Activated naive CD8-positive, alpha-beta T cell (primary cell): ENCODE measurements around the gene CARMIL3.
A peak's percentile ranks its signal among the peaks of the same experiment; 100 is the strongest.
"Not testable (repeated sequence)": the region's sequence is repeated elsewhere in the genome, so short reads cannot be mapped to it uniquely, and the experiment has no call there.

Experiments
- H3K27ac Mint-ChIP-seq: one replicate; pipeline ENCODE4 v1.8.0; 2021; ENCODE audit warnings: mixed read lengths
- H3K27me3 Mint-ChIP-seq: one replicate; pipeline ENCODE4 v1.8.0; 2021; ENCODE audit warnings: mixed read lengths
- H3K36me3 Mint-ChIP-seq: one replicate; pipeline ENCODE4 v1.8.0; 2021; ENCODE audit warnings: mixed read lengths
- H3K4me1 Mint-ChIP-seq: one replicate; pipeline ENCODE4 v1.8.0; 2021; ENCODE audit warnings: low read depth, mixed read lengths
- H3K4me3 Mint-ChIP-seq: one replicate; pipeline ENCODE4 v1.8.0; 2021; ENCODE audit warnings: mild to moderate bottlenecking, mixed read lengths
- H3K9me3 Mint-ChIP-seq: one replicate; pipeline ENCODE4 v1.8.0; 2021; ENCODE audit warnings: low read depth, mixed read lengths

The CARMIL3 gene

DNA sequence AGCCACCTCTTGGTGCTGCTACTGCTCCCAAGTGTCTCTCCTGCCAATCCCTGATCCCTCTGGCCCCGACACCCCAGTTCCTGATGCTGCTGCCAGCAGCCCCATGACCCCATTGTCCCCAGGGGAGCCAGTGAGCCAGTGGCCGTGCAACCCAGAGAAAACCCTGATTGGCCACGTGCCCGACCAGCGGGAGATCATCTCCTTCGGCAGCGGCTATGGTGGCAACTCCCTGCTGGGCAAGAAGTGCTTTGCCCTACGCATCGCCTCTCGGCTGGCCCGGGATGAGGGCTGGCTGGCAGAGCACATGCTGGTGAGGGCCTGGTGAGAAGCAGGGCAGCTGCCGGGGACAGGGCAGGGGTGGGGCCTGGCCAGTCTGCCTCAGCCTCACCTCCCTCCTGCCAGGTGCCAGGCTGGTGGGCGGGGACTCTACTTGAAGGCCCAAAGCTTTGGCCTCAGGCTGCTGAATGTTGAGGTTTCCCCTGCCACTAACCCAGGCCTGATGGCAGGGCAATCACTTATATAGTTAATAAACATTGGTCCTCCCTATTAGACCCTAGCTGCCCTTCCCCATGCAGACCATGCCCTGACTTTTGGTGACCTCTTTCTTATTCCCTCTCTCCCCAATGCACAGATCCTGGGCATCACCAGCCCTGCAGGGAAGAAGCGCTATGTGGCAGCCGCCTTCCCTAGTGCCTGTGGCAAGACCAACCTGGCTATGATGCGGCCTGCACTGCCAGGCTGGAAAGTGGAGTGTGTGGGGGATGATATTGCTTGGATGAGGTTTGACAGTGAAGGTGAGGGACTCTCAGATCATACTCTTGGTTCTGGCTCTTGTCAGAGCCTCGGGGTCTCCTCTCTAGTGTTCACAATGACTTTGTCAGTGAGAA, 47.4 kb downstream of the CARMIL3 start:
- no peak overlapping the region for H3K27ac Mint-ChIP-seq
- H3K9me3 Mint-ChIP-seq: no peaks in the 10 kb centered on the region
- no peak overlapping the region for H3K4me3 Mint-ChIP-seq
- H3K36me3 Mint-ChIP-seq: peaks cover 10% of the 10 kb centered on the region
- no peaks in the 10 kb centered on the region for H3K27me3 Mint-ChIP-seq
- peaks cover 13% of the 10 kb centered on the region for H3K4me1 Mint-ChIP-seq

GRCh38 chr14:24100197-24100981, 48.6 kb downstream of the CARMIL3 start:
- Mint-ChIP-seq H3K4me3 (no peak overlapping the region), H3K27ac (no peak overlapping the region), H3K36me3 (peaks cover 12% of the 10 kb centered on the region)

DNA sequence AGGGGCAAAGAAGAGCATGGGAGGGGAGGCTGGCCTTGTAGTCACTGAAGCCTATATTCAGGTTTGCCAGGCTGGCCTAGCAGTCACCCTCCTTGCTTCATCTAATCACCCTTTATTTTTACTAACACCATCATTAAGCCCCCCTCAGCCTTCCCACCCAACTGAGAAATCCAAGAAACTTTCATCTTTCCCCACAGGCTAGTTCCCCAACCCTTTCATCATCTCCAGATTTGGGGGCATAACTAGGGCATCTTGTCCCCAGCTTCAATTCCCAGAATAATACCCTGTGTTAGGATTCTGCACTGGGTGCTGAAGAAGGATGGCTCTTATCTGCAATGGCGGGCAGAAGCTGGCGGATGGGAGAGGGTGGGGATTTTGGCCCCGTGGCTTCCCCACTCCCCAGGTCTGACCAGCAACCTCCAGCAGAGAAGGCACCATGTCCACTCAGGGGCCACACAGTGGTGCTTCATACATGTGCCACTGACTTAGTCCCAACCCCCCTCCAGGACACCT, 49.2 kb downstream of the CARMIL3 start:
- Mint-ChIP-seq H3K27ac (no peak overlapping the region), H3K27me3 (no peaks in the 10 kb centered on the region), H3K9me3 (no peaks in the 10 kb centered on the region), H3K36me3 (peaks cover 9% of the 10 kb centered on the region), H3K4me3 (no peak overlapping the region), H3K4me1 (peaks cover 4% of the 10 kb centered on the region)

More at GRCh38 chr14:24100197-24100981, 48.6 kb downstream of the CARMIL3 start:
- Mint-ChIP-seq H3K27me3 (no peaks in the 10 kb centered on the region), H3K9me3 (no peaks in the 10 kb centered on the region), H3K4me1 (peaks cover 9% of the 10 kb centered on the region)

GRCh38 chr14:24102357-24103048, 50.7 kb downstream of the CARMIL3 start:
- no peak overlapping the region for H3K4me3 Mint-ChIP-seq
- H3K9me3 Mint-ChIP-seq: no peaks in the 10 kb centered on the region
- H3K36me3 Mint-ChIP-seq: peaks cover 9% of the 10 kb centered on the region
- H3K27ac Mint-ChIP-seq: no peak overlapping the region
- H3K4me1 Mint-ChIP-seq: peaks cover 1% of the 10 kb centered on the region
- H3K27me3 Mint-ChIP-seq: no peaks in the 10 kb centered on the region

DNA sequence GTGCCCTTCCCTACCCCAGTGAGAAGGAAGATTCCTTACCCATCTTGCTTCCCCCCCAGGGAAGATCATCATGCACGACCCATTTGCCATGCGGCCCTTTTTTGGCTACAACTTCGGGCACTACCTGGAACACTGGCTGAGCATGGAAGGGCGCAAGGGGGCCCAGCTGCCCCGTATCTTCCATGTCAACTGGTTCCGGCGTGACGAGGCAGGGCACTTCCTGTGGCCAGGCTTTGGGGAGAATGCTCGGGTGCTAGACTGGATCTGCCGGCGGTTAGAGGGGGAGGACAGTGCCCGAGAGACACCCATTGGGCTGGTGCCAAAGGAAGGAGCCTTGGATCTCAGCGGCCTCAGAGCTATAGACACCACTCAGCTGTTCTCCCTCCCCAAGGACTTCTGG, 51.6 kb downstream of the CARMIL3 start:
- peaks cover 9% of the 10 kb centered on the region for H3K36me3 Mint-ChIP-seq
- H3K4me3 Mint-ChIP-seq: no peak overlapping the region
- peaks cover 4% of the 10 kb centered on the region for H3K4me1 Mint-ChIP-seq
- no peaks in the 10 kb centered on the region for H3K9me3 Mint-ChIP-seq
- H3K27ac Mint-ChIP-seq: no peak overlapping the region
- no peaks in the 10 kb centered on the region for H3K27me3 Mint-ChIP-seq

DNA sequence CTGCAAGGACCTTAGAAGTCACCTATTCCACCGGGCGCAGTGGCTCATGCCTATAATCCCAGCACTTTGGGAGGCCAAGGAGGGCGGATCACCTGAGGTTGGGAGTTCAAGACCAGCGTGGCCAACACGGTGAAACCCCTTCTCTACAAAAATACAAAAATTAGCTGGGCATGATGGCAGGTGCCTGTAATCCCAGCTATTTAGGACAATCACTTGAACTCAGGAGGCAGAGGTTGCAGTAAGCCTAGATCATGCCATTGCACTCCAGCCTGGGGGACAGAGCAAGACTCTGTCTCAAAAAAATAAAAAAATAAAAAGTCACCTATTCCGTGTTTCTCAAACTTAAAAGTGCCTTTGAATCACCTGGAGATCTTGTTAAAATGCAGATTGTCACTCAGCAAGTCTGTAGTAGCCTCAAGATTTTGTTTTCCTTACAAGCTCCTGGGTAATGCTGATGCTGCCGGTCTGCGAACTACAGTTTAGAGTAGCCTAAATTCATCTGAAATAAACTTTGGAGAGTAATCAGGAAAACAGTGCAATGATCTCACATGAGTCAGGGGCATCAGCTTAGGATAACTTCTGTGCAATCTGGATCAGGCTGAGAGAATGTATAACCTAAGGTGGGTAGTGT, 53.9 kb downstream of the CARMIL3 start:
- Mint-ChIP-seq H3K27ac (peak overlapping the region; percentile 22), H3K4me1 (peaks cover 15% of the 10 kb centered on the region)
- not testable (repeated sequence) for H3K9me3 Mint-ChIP-seq, H3K4me3 Mint-ChIP-seq, H3K36me3 Mint-ChIP-seq, H3K27me3 Mint-ChIP-seq

GRCh38 chr14:24106672-24107271, 55.0 kb downstream of the CARMIL3 start:
- Mint-ChIP-seq H3K27me3 (no peaks in the 10 kb centered on the region), H3K27ac (no peak overlapping the region), H3K4me3 (no peak overlapping the region), H3K4me1 (peaks cover 15% of the 10 kb centered on the region), H3K36me3 (peaks cover 9% of the 10 kb centered on the region), H3K9me3 (no peaks in the 10 kb centered on the region)

GRCh38 chr14:24108336-24108874, 56.6 kb downstream of the CARMIL3 start:
- no peaks in the 10 kb centered on the region for H3K9me3 Mint-ChIP-seq
- H3K36me3 Mint-ChIP-seq: peaks cover 5% of the 10 kb centered on the region
- peak overlapping the region; percentile 96 for H3K27ac Mint-ChIP-seq
- peaks cover 17% of the 10 kb centered on the region for H3K4me1 Mint-ChIP-seq
- H3K4me3 Mint-ChIP-seq: no peak overlapping the region
- no peaks in the 10 kb centered on the region for H3K27me3 Mint-ChIP-seq

DNA sequence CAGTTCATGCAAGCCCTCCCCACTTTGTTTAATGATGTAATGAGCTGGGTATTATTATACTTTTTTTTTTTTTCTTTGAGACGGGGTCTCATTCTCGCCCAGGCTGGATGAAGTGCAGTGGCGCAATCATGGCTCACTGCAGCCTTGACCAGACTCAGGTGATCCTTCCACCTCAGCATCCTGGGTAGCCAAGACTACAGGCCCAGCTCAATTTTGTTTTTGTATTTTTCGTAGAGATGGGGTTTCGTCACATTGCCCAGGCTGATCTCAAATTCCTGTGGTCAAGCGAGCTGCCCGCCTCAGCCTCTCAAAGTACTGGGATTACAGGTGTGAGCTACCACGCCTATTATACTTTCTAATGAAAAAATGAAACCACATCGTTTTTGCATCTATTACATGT, 58.3 kb downstream of the CARMIL3 start:
- Mint-ChIP-seq H3K9me3 (no peaks in the 10 kb centered on the region), H3K36me3 (no peaks in the 10 kb centered on the region), H3K27me3 (no peaks in the 10 kb centered on the region), H3K27ac (no peak overlapping the region), H3K4me3 (no peak overlapping the region), H3K4me1 (peaks cover 19% of the 10 kb centered on the region)

GRCh38 chr14:24110523-24110922, 58.7 kb downstream of the CARMIL3 start:
- Mint-ChIP-seq H3K27me3 (no peaks in the 10 kb centered on the region), H3K4me1 (peaks cover 24% of the 10 kb centered on the region), H3K27ac (no peak overlapping the region), H3K36me3 (peaks cover 2% of the 10 kb centered on the region), H3K4me3 (no peak overlapping the region), H3K9me3 (no peaks in the 10 kb centered on the region)

- Mint-ChIP-seq H3K9me3 (no peaks in the 10 kb centered on the region), H3K36me3 (peaks cover 5% of the 10 kb centered on the region), H3K27me3 (no peaks in the 10 kb centered on the region), H3K4me3 (peak overlapping the region; percentile 93), H3K4me1 (peaks cover 36% of the 10 kb centered on the region), H3K27ac (peak overlapping the region; percentile 97)
Measured at GRCh38 chr14:24113379-24113800, 61.6 kb downstream of the CARMIL3 start.

DNA sequence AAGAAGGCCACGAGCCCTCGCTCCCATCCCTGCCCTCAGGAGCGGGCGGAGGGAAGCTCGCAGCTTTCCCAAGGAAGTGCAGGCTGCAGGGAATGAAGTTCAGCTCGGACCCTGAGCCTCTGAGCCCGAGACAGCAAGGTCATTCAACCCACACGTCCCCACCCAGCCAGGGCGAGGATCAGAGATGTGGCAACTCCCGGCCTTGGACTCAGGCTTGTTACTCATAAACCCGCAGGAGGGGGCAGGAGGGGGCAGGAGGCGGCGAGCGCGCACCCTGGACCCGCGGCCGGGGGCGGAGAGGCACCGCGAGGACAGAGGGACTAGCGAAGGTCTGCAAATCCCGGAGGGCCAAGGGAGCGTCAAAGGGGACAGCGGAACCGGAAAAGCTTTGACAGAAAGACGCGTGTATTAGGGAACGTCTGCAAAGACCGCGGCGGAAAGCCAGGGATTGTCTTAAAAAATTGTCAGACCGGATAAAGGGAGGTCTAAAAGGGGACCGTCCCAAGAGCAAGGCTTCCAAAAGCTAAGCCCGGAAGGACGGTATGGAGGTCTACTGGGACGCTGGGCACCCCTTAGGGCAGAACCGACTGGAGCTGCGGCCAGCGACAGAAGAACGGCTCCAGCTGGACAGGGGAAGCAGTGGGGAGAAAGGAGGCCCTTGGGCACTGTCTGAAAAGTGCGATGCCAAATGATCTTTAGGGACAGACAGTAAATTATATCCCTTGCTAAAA, 62.2 kb downstream of the CARMIL3 start:
- Mint-ChIP-seq H3K27ac (peak overlapping the region; percentile 97), H3K4me1 (peaks cover 30% of the 10 kb centered on the region), H3K27me3 (no peaks in the 10 kb centered on the region), H3K9me3 (no peaks in the 10 kb centered on the region), H3K4me3 (peak overlapping the region; percentile 93), H3K36me3 (peaks cover 8% of the 10 kb centered on the region)
